ENCODE data around the gene DDX56.

DNA sequence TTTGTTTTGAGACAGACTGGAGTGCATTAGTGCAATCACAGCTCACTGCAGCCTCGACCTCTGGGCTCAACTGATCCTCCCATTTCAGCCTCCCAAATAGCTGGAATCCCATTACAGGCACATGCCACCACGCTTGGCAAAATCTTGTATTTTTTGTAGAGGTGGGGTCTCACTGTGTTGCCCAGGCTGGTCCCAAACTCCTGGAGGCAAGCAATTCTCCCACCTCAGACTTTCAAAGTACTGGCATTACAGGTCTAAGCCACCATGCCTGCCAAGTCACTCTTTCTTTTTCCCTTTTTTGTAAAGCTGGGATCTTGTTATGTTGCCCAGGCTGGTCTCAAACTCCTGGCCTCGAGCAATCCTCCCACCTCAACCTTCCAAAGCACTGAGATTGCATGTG is 24.3 kb downstream of the DDX56 start:
- TF ChIP-seq CTCF (conservative IDR thresholded peaks at IDR 0.05; ENCODE audit: low read length) (no peak), EZH2phosphoT487 (IDR thresholded peaks at IDR 0.05; ENCODE audit: borderline replicate concordance) (no peak)
